Measurements from ENCODE around the gene RETREG3.

GRCh38 chr17:42566215-42566882 lies 42.8 kb downstream of the RETREG3 start:
- TF ChIP-seq CTCF (IDR thresholded peaks at IDR 0.05; ENCODE audit: insufficient read depth, low read length, poor library complexity, severe bottlenecking) (no peak), EZH2phosphoT487 (conservative IDR thresholded peaks at IDR 0.05; ENCODE audit: low read length) (no peak)

Data from SU-DHL-6 (cell line).